Tibial nerve (tissue), 4 donors: Measurements from ENCODE around the gene MAP3K4.

Source experiments
- CTCF ChIP-seq, 5 experiments: fragments of 200-600 bp in 3 of 5; fragments of 450-650 bp in 2 of 5; sonication (generic) in 3 of 5; IDR thresholded peaks; one replicate each; pipeline ENCODE4 v1.5.1; 2016 to 2019; ENCODE audit warnings: antibody characterized with exemption in 5 of 5, mild to moderate bottlenecking in 3 of 5, moderate library complexity in 2 of 5
- EP300 ChIP-seq, 2 donors: sonication (generic); formaldehyde crosslinking; IDR thresholded peaks; one replicate each; pipeline ENCODE4 v1.6.1; 2017; ENCODE audit warnings: antibody characterized with exemption in 2 of 2, mild to moderate bottlenecking in 1 of 2
- POLR2A ChIP-seq, 2 donors: fragments of 450-650 bp; IDR thresholded peaks; one replicate each; pipeline ENCODE4 v1.6.1; 2017; ENCODE audit warnings: antibody characterized with exemption in 2 of 2, mild to moderate bottlenecking in 2 of 2, moderate library complexity in 2 of 2

- TF ChIP-seq CTCF (IDR thresholded peaks at IDR 0.05) (no peak), POLR2A (IDR thresholded peaks at IDR 0.05) (no peak), EP300 (IDR thresholded peaks at IDR 0.05) (no peak)
These were observed 643 bp upstream of the MAP3K4 start for GRCh38 chr6:160990847-160991405.
